GM20000 (cell line): ENCODE data around the gene MANSC1.
A peak's percentile ranks its signal among the peaks of the same experiment; 100 is the strongest.

ENCODE experiments used
- DNase-seq: peaks from one replicate; pipeline ENCODE4 v3.0.0; 2012; ENCODE audit warnings: low spot score
- CTCF ChIP-seq: IDR thresholded peaks from 2 replicates; pipeline ENCODE4 v1.5.1; 2012; ENCODE audit warnings: mild to moderate bottlenecking, control low read depth; ENCODE audit errors: extremely low read depth, missing control alignments

Gene MANSC1

GRCh38 chr12:12333407-12334366 lies 16.4 kb downstream of the MANSC1 start:
- TF ChIP-seq CTCF = no peak
- no peak for DNase-seq

- no peak for DNase-seq
- TF ChIP-seq CTCF = no peak
Measured at GRCh38 chr12:12331896-12332295, 18.1 kb downstream of the MANSC1 start.

- DNase-seq = no peak
- TF ChIP-seq CTCF = no peak
Measured at GRCh38 chr12:12331244-12331771, 18.7 kb downstream of the MANSC1 start.

GRCh38 chr12:12327802-12328201 lies 22.2 kb downstream of the MANSC1 start:
- TF ChIP-seq CTCF = no peak
- DNase-seq = peak; percentile 67

GRCh38 chr12:12326262-12326661 lies 23.8 kb downstream of the MANSC1 start:
- no peak for TF ChIP-seq CTCF
- DNase-seq = no peak

GRCh38 chr12:12323591-12323990 lies 26.5 kb downstream of the MANSC1 start:
- DNase-seq = no peak
- no peak for TF ChIP-seq CTCF

GRCh38 chr12:12323118-12323517 lies 26.9 kb downstream of the MANSC1 start:
- TF ChIP-seq CTCF = no peak
- DNase-seq = no peak
